GM19372 (cell line): ENCODE measurements around the gene MYO5B.

Source experiments
- ATAC-seq: cut with Tn5 transposase; IDR thresholded peaks from one replicate; pipeline ENCODE4 v1.9.1; 2021; ENCODE audit warnings: mild to moderate bottlenecking, low read depth, moderate library complexity; ENCODE audit not compliant: unreplicated experiment

The MYO5B gene

DNA sequence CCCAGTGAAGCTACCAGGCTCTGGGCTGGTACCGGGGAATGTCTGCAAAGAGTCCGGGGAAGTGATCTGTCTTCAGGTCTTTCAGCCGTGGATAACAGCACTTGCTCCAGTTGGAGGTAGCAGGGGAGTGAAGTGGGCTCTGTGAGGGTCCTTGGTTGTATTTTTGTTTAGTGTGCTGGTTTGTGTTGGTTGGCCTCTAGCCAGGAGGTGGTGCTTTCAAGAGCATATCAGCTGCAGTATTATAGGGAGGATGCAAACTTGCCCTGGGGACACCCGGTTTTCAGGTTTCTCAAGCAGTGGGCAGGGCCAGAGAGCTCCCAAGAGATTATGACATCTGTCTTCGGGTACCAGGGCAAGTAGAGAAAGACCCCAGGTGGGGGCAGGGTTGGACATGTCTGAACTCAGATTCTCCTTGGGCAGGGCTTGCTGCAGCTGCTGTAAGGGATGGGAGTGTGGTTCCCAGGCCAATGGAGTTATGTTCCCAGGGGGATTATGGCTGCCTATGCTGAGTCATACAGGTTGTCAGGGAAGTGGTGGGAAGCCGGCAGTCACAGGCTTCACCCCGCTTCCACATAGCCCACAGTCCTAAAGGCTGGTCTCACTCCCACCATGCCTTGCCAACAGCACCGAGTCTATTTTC, 416.0 kb downstream of the MYO5B start:
- ATAC-seq, result no peak
